Progenitor cell of endocrine pancreas (in vitro differentiated cells): ENCODE measurements around the gene LMTK2. TPM values are rescaled to one million over a fixed set of nuclear protein-coding genes. Genes with fewer than 3 reads are reported as not detected.

ENCODE experiments used
- DNase-seq: peaks from one replicate; pipeline ENCODE4 v3.0.0; 2021; ENCODE audit warnings: low spot score; ENCODE audit not compliant: unreplicated experiment
- H3K27ac Mint-ChIP-seq: 2 replicates; pipeline ENCODE4 v1.8.0; 2021; ENCODE audit warnings: mild to moderate bottlenecking, moderate library complexity, mixed read lengths
- H3K27me3 Mint-ChIP-seq: 2 replicates; pipeline ENCODE4 v1.8.0; 2021; ENCODE audit warnings: mixed read lengths
- H3K36me3 Mint-ChIP-seq: 2 replicates; pipeline ENCODE4 v1.8.0; 2022; ENCODE audit warnings: mixed read lengths; ENCODE audit not compliant: insufficient read depth
- H3K4me1 Mint-ChIP-seq: 2 replicates; pipeline ENCODE4 v1.8.0; 2021; ENCODE audit warnings: low read depth, mixed read lengths
- H3K4me3 Mint-ChIP-seq: 2 replicates; pipeline ENCODE4 v1.8.0; 2021; ENCODE audit warnings: low read depth, mild to moderate bottlenecking, moderate library complexity, mixed read lengths
- H3K9me3 Mint-ChIP-seq: 2 replicates; pipeline ENCODE4 v1.8.0; 2021; ENCODE audit warnings: low read depth, mixed read lengths
- total RNA-seq: library from RNA; stranded (reverse); gene quantifications from 2 replicates; pipeline ENCODE4 v1.2.1, GENCODE V29; 2021
- TF ChIP-seq, protein P1 (sequence below): fragments of 200-600 bp; sonication (generic); IDR thresholded peaks from one replicate; pipeline ENCODE4 v1.5.0; 2021; ENCODE audit warnings: antibody characterized with exemption, mild to moderate bottlenecking; ENCODE audit not compliant: unreplicated experiment

LMTK2 gene
- total RNA-seq, 1 donor from 2014 or later = 32.3 TPM

- H3K36me3 Mint-ChIP-seq = peaks cover 3% of the 10 kb centered on the region
- no peaks in the 10 kb centered on the region for H3K9me3 Mint-ChIP-seq
- no peaks in the 10 kb centered on the region for H3K27me3 Mint-ChIP-seq
- TF ChIP-seq, protein P1, sequence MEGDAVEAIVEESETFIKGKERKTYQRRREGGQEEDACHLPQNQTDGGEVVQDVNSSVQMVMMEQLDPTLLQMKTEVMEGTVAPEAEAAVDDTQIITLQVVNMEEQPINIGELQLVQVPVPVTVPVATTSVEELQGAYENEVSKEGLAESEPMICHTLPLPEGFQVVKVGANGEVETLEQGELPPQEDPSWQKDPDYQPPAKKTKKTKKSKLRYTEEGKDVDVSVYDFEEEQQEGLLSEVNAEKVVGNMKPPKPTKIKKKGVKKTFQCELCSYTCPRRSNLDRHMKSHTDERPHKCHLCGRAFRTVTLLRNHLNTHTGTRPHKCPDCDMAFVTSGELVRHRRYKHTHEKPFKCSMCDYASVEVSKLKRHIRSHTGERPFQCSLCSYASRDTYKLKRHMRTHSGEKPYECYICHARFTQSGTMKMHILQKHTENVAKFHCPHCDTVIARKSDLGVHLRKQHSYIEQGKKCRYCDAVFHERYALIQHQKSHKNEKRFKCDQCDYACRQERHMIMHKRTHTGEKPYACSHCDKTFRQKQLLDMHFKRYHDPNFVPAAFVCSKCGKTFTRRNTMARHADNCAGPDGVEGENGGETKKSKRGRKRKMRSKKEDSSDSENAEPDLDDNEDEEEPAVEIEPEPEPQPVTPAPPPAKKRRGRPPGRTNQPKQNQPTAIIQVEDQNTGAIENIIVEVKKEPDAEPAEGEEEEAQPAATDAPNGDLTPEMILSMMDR = no peak
- no peak overlapping the region for H3K27ac Mint-ChIP-seq
- H3K4me3 Mint-ChIP-seq = no peak overlapping the region
- no peaks in the 10 kb centered on the region for H3K4me1 Mint-ChIP-seq
- DNase-seq = no peak
These were observed 125.0 kb downstream of the LMTK2 start for GRCh38 chr7:98231493-98232262.

DNA sequence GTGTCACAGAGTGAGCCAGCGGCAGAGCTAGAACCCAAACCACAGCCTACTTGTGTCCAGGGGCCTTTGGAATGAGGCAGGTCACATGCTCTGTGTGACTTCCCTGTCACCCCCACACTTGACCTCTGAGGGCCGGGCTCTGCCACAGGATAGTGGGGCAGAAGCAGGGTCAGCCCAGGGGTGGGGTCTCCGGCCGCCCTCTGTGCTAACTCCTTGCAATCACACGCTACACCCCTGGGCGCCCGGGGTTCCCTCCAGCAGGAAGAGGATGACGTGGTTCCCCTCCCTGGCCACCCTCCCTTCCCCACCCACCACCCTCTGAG lies 125.6 kb downstream of the LMTK2 start:
- TF ChIP-seq, protein P1 = no peak
- Mint-ChIP-seq H3K9me3 (no peaks in the 10 kb centered on the region), H3K4me3 (no peak overlapping the region), H3K27ac (no peak overlapping the region), H3K36me3 (peaks cover 3% of the 10 kb centered on the region), H3K27me3 (no peaks in the 10 kb centered on the region), H3K4me1 (no peaks in the 10 kb centered on the region)
- no peak for DNase-seq

GRCh38 chr7:98232799-98233198 lies 126.1 kb downstream of the LMTK2 start:
- TF ChIP-seq, protein P1 = no peak
- Mint-ChIP-seq H3K27ac (no peak overlapping the region), H3K9me3 (no peaks in the 10 kb centered on the region), H3K36me3 (peaks cover 3% of the 10 kb centered on the region), H3K4me1 (no peaks in the 10 kb centered on the region), H3K27me3 (no peaks in the 10 kb centered on the region), H3K4me3 (no peak overlapping the region)
- DNase-seq = no peak

GRCh38 chr7:98233219-98234070 lies 126.8 kb downstream of the LMTK2 start:
- Mint-ChIP-seq H3K27me3 (no peaks in the 10 kb centered on the region), H3K4me3 (no peak overlapping the region), H3K9me3 (no peaks in the 10 kb centered on the region), H3K27ac (no peak overlapping the region), H3K36me3 (peaks cover 3% of the 10 kb centered on the region), H3K4me1 (no peaks in the 10 kb centered on the region)
- DNase-seq = no peak
- TF ChIP-seq, protein P1 = no peak

GRCh38 chr7:98234429-98235147 lies 127.9 kb downstream of the LMTK2 start:
- Mint-ChIP-seq H3K4me3 (no peak overlapping the region), H3K9me3 (no peaks in the 10 kb centered on the region), H3K4me1 (no peaks in the 10 kb centered on the region), H3K27me3 (no peaks in the 10 kb centered on the region), H3K27ac (no peak overlapping the region), H3K36me3 (peaks cover 6% of the 10 kb centered on the region)
- no peak for DNase-seq
- TF ChIP-seq, protein P1 = no peak
